H9 (cell line): ENCODE results near the gene RASAL1. TPM values are rescaled to one million over a fixed set of nuclear protein-coding genes. Genes with fewer than 3 reads are reported as not detected.

Experiments used
- DNase-seq: peaks from one replicate; pipeline ENCODE4 v3.0.0-alpha.2; 2017
- H2AFZ ChIP-seq: one replicate; pipeline ENCODE4 v1.6.1; 2013; ENCODE audit warnings: mild to moderate bottlenecking, low read length, control low read depth, moderate library complexity
- H2AK5ac ChIP-seq: 2 replicates; pipeline ENCODE4 v1.6.1; 2013; ENCODE audit warnings: low read length, control low read depth, mixed read lengths; ENCODE audit not compliant: insufficient read length
- H2BK120ac ChIP-seq: one replicate; pipeline ENCODE4 v1.6.1; 2013; ENCODE audit warnings: low read depth, mild to moderate bottlenecking, low read length, control low read depth, inconsistent platforms; ENCODE audit not compliant: poor library complexity, severe bottlenecking
- H2BK12ac ChIP-seq: 2 replicates; pipeline ENCODE4 v1.6.1; 2013; ENCODE audit warnings: low read length, control low read depth, mixed read lengths, low read depth; ENCODE audit not compliant: insufficient read length
- H2BK15ac ChIP-seq: 2 replicates; pipeline ENCODE4 v1.6.1; 2013; ENCODE audit warnings: low read depth, low read length, control low read depth
- H2BK20ac ChIP-seq: one replicate; pipeline ENCODE4 v1.6.1; 2013; ENCODE audit warnings: low read depth, mild to moderate bottlenecking, low read length, control low read depth, inconsistent platforms; ENCODE audit not compliant: poor library complexity, severe bottlenecking
- H2BK5ac ChIP-seq: 2 replicates; pipeline ENCODE4 v1.6.1; 2013; ENCODE audit warnings: low read length, control low read depth, mixed read lengths; ENCODE audit not compliant: insufficient read length
- H3K14ac ChIP-seq: 2 replicates; pipeline ENCODE4 v1.6.1; 2013; ENCODE audit warnings: low read length, control low read depth; ENCODE audit not compliant: insufficient read depth
- H3K18ac ChIP-seq: 2 replicates; pipeline ENCODE4 v1.6.1; 2013; ENCODE audit warnings: low read depth, mild to moderate bottlenecking, mixed read lengths, low read length, control low read depth; ENCODE audit not compliant: insufficient read length
- H3K23ac ChIP-seq: 2 replicates; pipeline ENCODE4 v1.6.1; 2013; ENCODE audit warnings: low read length, control low read depth, mixed read lengths, low read depth; ENCODE audit not compliant: insufficient read length
- H3K23me2 ChIP-seq: 2 replicates; pipeline ENCODE4 v1.6.1; 2013; ENCODE audit warnings: low read depth, mild to moderate bottlenecking, mixed read lengths, low read length, control low read depth; ENCODE audit not compliant: insufficient read length, poor library complexity, severe bottlenecking
- H3K27ac ChIP-seq: 2 replicates; pipeline ENCODE4 v1.5.1; 2013; ENCODE audit warnings: low read length, control low read depth, mixed read lengths, low read depth; ENCODE audit not compliant: insufficient read length
- H3K27me3 ChIP-seq: 2 replicates; pipeline ENCODE4 v1.6.1; 2013; ENCODE audit warnings: low read length, control low read depth, inconsistent platforms; ENCODE audit not compliant: insufficient read depth
- H3K4ac ChIP-seq: 2 replicates; pipeline ENCODE4 v1.6.1; 2013; ENCODE audit warnings: low read depth, mild to moderate bottlenecking, control low read depth, inconsistent platforms, low read length, moderate library complexity
- H3K4me1 ChIP-seq: 2 replicates; pipeline ENCODE4 v1.6.1; 2013; ENCODE audit warnings: low read length, control low read depth, inconsistent platforms; ENCODE audit not compliant: insufficient read depth
- H3K4me2 ChIP-seq: 2 replicates; pipeline ENCODE4 v1.6.1; 2013; ENCODE audit warnings: low read length, control low read depth, mixed read lengths; ENCODE audit not compliant: insufficient read length, insufficient read depth
- H3K56ac ChIP-seq: 2 replicates; pipeline ENCODE4 v1.6.1; 2013; ENCODE audit warnings: low read depth, mild to moderate bottlenecking, mixed read lengths, low read length, control low read depth; ENCODE audit not compliant: insufficient read length
- H3K79me1 ChIP-seq: 2 replicates; pipeline ENCODE4 v1.6.1; 2013; ENCODE audit warnings: low read depth, mild to moderate bottlenecking, moderate library complexity, low read length, control low read depth, inconsistent platforms; ENCODE audit not compliant: insufficient read depth, poor library complexity, severe bottlenecking
- H3K79me2 ChIP-seq: 2 replicates; pipeline ENCODE4 v1.6.1; 2013; ENCODE audit warnings: low read length, control low read depth, inconsistent platforms; ENCODE audit not compliant: insufficient read depth
- H3K9ac ChIP-seq: 2 replicates; pipeline ENCODE4 v1.6.1; 2013; ENCODE audit warnings: low read length, control low read depth, mixed read lengths; ENCODE audit not compliant: insufficient read length; ENCODE audit errors: extremely low read depth
- H3K9me3 ChIP-seq: one replicate; pipeline ENCODE4 v1.6.1; 2013; ENCODE audit warnings: low read depth, low read length, inconsistent platforms; ENCODE audit not compliant: control insufficient read depth
- H3T11ph ChIP-seq: one replicate; pipeline ENCODE4 v1.6.1; 2013; ENCODE audit warnings: mild to moderate bottlenecking, low read length, control low read depth, inconsistent platforms
- H4K20me1 ChIP-seq: one replicate; pipeline ENCODE4 v1.6.1; 2013; ENCODE audit not compliant: control insufficient read depth, insufficient read length, insufficient read depth
- H4K5ac ChIP-seq: 2 replicates; pipeline ENCODE4 v1.6.1; 2013; ENCODE audit warnings: low read depth, mild to moderate bottlenecking, mixed read lengths, low read length, control low read depth; ENCODE audit not compliant: insufficient read length
- H4K8ac ChIP-seq: replicated peaks from 2 replicates; pipeline ENCODE4 v1.6.1; 2013; ENCODE audit warnings: low read length, control low read depth, mixed read lengths, low read depth; ENCODE audit not compliant: insufficient read length
- H4K91ac ChIP-seq: 2 replicates; pipeline ENCODE4 v1.6.1; 2013; ENCODE audit warnings: low read depth, mild to moderate bottlenecking, moderate library complexity, mixed read lengths, low read length, control low read depth; ENCODE audit not compliant: insufficient read length
- H3K27ac Mint-ChIP-seq, 3 experiments: 2 replicates in 2 of 3; 3 replicates in 1 of 3; pipeline ENCODE4 v1.8.0; 2020 to 2021; ENCODE audit warnings: mixed read lengths in 3 of 3, mild to moderate bottlenecking in 1 of 3, moderate library complexity in 1 of 3
- H3K27me3 Mint-ChIP-seq: 2 replicates; pipeline ENCODE4 v1.8.0; 2021; ENCODE audit warnings: low read depth, mild to moderate bottlenecking, moderate library complexity, mixed read lengths
- H3K36me3 Mint-ChIP-seq, 3 experiments: 2 replicates in 2 of 3; 3 replicates in 1 of 3; pipeline ENCODE4 v1.8.0; 2020 to 2021; ENCODE audit warnings: low read depth in 3 of 3, mixed read lengths in 3 of 3; ENCODE audit not compliant: insufficient read depth in 1 of 3
- H3K4me1 Mint-ChIP-seq, 2 experiments: 2 replicates each; pipeline ENCODE4 v1.8.0; 2020; ENCODE audit warnings: mixed read lengths in 2 of 2
- H3K4me3 Mint-ChIP-seq, 2 experiments: 2 replicates in 1 of 2; 3 replicates in 1 of 2; pipeline ENCODE4 v1.8.0; 2020 to 2021; ENCODE audit warnings: mild to moderate bottlenecking in 2 of 2, mixed read lengths in 2 of 2, moderate library complexity in 1 of 2
- H3K9me3 Mint-ChIP-seq, 2 experiments: 2 replicates in 1 of 2; 3 replicates in 1 of 2; pipeline ENCODE4 v1.8.0; 2020; ENCODE audit warnings: mild to moderate bottlenecking in 2 of 2, mixed read lengths in 2 of 2, moderate library complexity in 1 of 2
- WGBS: extraction: QIAGEN DNeasy Blood & Tissue Kit; methylation state at CpG from one replicate; pipeline ENCODE4 v1.1.7; 2013; ENCODE audit warnings: missing lambda C conversion rate, low lambda C conversion rate, mixed read lengths; ENCODE audit not compliant: insufficient read length; ENCODE audit errors: extremely low coverage; 5-methylcytosine and 5-hydroxymethylcytosine counted together
- total RNA-seq: library from RNA; stranded (reverse); gene quantifications from 2 replicates; pipeline ENCODE4 v1.2.1, GENCODE V29; 2021
- TF ChIP-seq, protein P1 (sequence below): fragments of 200-600 bp; sonication (generic); conservative IDR thresholded peaks from 3 replicates; pipeline ENCODE4 v1.8.0; 2021; ENCODE audit warnings: antibody characterized with exemption, mild to moderate bottlenecking

Gene RASAL1
- total RNA-seq, 1 experiment from 2014 or later: 2.3 TPM

DNA sequence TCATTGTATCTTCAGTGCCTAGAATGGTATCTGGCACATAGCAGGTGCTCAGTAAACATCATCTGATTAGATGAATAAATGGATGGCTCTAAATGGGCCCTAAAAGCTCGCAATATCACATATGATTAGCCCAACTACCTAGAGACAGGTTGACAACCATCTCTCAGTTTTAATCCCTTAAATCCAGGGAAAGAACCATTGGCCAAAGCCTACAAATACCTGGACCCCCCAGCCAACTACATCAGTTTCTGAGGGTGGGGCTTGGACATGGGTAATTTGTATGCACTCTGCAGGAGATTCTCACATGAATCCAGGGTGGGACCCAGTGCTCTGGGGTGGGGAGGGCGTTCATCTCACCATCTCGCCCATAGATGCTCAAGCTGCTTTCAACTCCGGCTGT lies 83.8 kb downstream of the RASAL1 start:
- no peak overlapping the region for H4K8ac ChIP-seq
- H4K5ac ChIP-seq: no peak overlapping the region
- DNase-seq: no peak
- H3K4me1 ChIP-seq: no peaks in the 10 kb centered on the region
- WGBS: no CpG with 5 or more reads among the region's 4 CpGs
- H3K4me3 Mint-ChIP-seq: no peak overlapping the region
- H3K4ac ChIP-seq: no peak overlapping the region
- no peak overlapping the region for H3K23ac ChIP-seq
- H3K4me1 Mint-ChIP-seq: peaks cover 3 to 4% of the 10 kb centered on the region in 2 experiments; a peak in 2 of 4 replicates
- no peak overlapping the region for H2BK20ac ChIP-seq
- no peak overlapping the region for H2AK5ac ChIP-seq
- H3K4me2 ChIP-seq: no peak overlapping the region
- no peaks in the 10 kb centered on the region for H4K20me1 ChIP-seq
- no peak overlapping the region for H3K9ac ChIP-seq
- H3K36me3 Mint-ChIP-seq: no peaks in the 10 kb centered on the region
- no peak overlapping the region for H2BK5ac ChIP-seq
- no peak overlapping the region for H2BK15ac ChIP-seq
- H3K27me3 Mint-ChIP-seq: peaks cover 63% of the 10 kb centered on the region
- no peak overlapping the region for H2AFZ ChIP-seq
- no peaks in the 10 kb centered on the region for H3K79me1 ChIP-seq
- H3T11ph ChIP-seq: no peak overlapping the region
- H3K27me3 ChIP-seq: peaks cover 14% of the 10 kb centered on the region
- TF ChIP-seq, protein P1, sequence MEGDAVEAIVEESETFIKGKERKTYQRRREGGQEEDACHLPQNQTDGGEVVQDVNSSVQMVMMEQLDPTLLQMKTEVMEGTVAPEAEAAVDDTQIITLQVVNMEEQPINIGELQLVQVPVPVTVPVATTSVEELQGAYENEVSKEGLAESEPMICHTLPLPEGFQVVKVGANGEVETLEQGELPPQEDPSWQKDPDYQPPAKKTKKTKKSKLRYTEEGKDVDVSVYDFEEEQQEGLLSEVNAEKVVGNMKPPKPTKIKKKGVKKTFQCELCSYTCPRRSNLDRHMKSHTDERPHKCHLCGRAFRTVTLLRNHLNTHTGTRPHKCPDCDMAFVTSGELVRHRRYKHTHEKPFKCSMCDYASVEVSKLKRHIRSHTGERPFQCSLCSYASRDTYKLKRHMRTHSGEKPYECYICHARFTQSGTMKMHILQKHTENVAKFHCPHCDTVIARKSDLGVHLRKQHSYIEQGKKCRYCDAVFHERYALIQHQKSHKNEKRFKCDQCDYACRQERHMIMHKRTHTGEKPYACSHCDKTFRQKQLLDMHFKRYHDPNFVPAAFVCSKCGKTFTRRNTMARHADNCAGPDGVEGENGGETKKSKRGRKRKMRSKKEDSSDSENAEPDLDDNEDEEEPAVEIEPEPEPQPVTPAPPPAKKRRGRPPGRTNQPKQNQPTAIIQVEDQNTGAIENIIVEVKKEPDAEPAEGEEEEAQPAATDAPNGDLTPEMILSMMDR: no peak
- H3K23me2 ChIP-seq: no peaks in the 10 kb centered on the region
- no peak overlapping the region for H3K27ac ChIP-seq
- H3K56ac ChIP-seq: no peak overlapping the region
- H2BK12ac ChIP-seq: no peak overlapping the region
- H3K9me3 ChIP-seq: no peaks in the 10 kb centered on the region
- no peaks in the 10 kb centered on the region for H3K9me3 Mint-ChIP-seq
- no peak overlapping the region for H3K14ac ChIP-seq
- no peak overlapping the region for H3K18ac ChIP-seq
- no peaks in the 10 kb centered on the region for H3K79me2 ChIP-seq
- H4K91ac ChIP-seq: no peak overlapping the region
- no peak overlapping the region for H3K27ac Mint-ChIP-seq
- no peak overlapping the region for H2BK120ac ChIP-seq
